Epithelial cell of esophagus (primary cell): ENCODE results near the gene ACKR2.

ENCODE experiments used
- DNase-seq: peaks from one replicate; pipeline ENCODE4 v3.0.0; 2010; ENCODE audit warnings: low read depth
- H3K4me3 ChIP-seq: 2 replicates; pipeline ENCODE4 v1.5.1; 2011; ENCODE audit warnings: mild to moderate bottlenecking, low read length, control low read depth
- CTCF ChIP-seq: IDR thresholded peaks from 2 replicates; pipeline ENCODE4 v1.5.1; 2011; ENCODE audit warnings: low read depth, mild to moderate bottlenecking, low read length, control low read depth, inconsistent platforms; ENCODE audit not compliant: insufficient read depth; ENCODE audit errors: missing control alignments

ACKR2 gene

DNA sequence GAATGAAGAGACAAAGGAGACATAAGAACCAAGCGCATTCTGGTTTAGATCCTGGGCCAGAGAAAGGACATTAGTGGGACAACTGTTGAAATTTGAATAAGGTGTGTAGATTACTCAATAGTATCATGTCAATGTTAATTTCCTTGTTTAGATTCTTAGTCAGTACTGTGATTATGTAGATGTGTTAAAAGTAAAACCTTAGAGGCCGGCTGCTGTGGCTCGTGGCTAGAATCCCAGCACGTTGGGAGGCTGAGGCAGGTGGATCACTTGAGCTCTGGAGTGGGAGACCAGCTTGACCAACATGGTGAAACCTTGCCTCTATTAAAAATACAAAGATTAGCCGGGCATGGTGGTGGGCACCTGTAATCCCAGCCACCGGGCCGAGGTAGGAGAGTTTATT, 39.8 kb downstream of the ACKR2 start:
- TF ChIP-seq CTCF = no peak
- no peak for DNase-seq

DNA sequence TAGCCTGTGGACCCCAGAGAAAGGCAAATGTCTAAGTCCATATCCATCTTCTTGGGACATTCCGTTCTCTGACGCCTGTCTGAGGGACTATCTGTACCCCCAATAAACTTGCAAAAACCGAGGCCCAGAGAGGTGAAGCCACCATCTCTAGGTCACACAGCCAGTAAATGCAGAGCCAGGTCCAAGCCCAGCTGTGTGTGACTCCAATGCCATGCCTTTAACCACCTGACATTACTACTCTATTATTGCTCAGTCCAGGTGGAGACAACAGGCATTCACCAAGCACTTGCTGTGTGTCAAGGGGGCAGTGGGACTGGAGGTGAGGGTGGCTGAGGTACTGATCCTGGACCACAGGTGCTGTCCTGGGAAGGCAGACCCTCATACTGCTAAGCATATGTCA, 41.0 kb downstream of the ACKR2 start:
- no peak for TF ChIP-seq CTCF
- no peak overlapping the region for H3K4me3 ChIP-seq
- DNase-seq = no peak

More for the DNA sequence above, 39.8 kb downstream of the ACKR2 start:
- H3K4me3 ChIP-seq = no peak overlapping the region

GRCh38 chr3:42851228-42851834, 42.1 kb downstream of the ACKR2 start:
- TF ChIP-seq CTCF = no peak
- no peak overlapping the region for H3K4me3 ChIP-seq
- DNase-seq = peak; percentile 31

DNA sequence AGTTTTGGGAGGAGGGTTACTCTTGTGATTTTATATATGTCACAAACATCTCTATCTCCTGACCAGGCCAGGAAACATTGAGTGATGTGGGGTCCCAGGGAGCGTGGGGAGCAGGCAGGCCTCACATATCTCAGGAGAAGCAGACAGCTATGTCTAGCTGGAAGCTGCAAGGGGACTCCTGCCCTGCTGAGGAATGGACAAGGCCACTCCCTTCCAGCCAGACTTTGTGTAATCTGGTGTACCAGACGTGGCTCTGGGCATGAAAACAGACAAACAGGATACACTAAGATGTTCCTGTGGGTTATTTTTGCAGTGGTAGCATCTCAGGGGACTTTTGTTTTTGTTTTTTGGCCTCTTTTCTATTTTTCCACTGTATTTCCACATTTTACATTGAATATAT, 43.2 kb downstream of the ACKR2 start:
- peak; percentile 14 for DNase-seq
- TF ChIP-seq CTCF = no peak
- H3K4me3 ChIP-seq = no peak overlapping the region

DNA sequence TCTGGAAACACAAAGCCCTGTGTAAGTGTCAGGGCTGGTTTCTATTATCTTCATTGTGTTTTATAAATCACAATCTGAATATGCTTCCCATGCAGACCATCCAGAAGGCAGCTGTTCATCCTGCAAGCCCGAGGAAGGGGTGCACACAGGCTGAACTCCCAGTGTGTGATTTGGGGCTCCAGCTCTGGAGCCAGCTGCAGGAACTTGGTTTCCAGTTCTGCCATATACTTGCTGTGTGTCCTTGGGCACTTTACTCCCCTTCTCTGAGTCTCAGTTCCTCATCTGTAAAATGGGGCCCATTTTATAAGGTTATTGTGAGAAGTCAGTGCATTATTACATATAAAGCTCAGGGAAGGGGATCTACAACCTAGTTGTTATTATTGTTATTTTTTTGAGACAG, 43.8 kb downstream of the ACKR2 start:
- H3K4me3 ChIP-seq = no peak overlapping the region
- no peak for TF ChIP-seq CTCF
- no peak for DNase-seq

DNA sequence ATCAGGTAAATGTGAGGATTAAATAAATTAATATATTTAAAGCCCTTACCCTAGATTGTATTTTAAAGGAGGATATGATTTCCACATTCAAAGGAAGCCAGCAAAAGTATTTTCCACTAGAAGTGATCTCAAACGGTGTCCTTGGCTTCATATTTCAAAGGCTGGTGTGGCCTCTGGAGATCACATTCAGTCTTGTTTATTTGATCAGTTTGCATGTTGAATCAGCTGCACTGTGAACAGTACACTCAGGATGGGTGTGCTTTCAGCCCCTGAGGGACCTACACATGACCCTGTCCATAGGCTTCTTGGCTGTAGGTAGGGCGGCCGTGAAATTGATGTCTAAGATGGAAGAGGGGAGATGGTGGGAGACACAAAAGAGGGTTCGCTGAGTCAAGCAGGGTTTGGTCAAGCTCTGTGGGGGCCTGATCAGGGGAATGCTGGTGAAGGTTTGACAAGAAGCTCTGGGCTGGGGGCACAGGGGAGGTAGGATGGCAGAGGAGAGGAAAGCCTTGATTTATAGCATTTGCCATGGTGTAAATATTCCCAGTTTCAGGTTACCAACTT, 44.6 kb downstream of the ACKR2 start:
- H3K4me3 ChIP-seq = no peak overlapping the region
- no peak for TF ChIP-seq CTCF
- DNase-seq = no peak

DNA sequence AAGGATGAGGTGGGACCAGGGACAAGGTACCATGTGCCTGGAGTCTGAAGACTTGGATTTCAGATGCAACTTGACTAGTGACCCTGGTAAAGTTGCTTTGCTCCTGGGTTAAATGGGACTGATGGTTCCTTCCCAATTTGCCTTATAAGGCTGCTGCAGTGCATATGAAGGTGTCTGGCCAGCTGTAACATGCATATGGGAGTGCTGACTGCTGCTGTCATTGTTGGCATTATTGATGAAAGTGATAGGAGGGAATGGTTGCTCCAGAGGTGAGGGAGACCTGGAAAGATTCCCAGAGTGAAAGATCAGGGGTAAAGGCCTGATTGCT, 45.9 kb downstream of the ACKR2 start:
- no peak overlapping the region for H3K4me3 ChIP-seq
- TF ChIP-seq CTCF = no peak
- DNase-seq = no peak
